ENCODE measurements around the gene PLEKHF1. TPM values are rescaled to one million over a fixed set of nuclear protein-coding genes. Genes with fewer than 3 reads are reported as not detected.

PLEKHF1 gene
- total RNA-seq, 4 donors from 2014 or later, result 8.6 to 38.8 (median 14.2) TPM

GRCh38 chr19:29673451-29674371 lies 8.4 kb downstream of the PLEKHF1 start:
- DNase-seq, result no peak
- Histone ChIP-seq H3K27me3 (no peaks in the 10 kb centered on the region), H3K4me1 (peaks cover 3 to 15% (median 7%) of the 10 kb centered on the region in 4 donors)

GRCh38 chr19:29674374-29675119 lies 9.3 kb downstream of the PLEKHF1 start:
- Histone ChIP-seq H3K27me3 (no peaks in the 10 kb centered on the region), H3K27ac (no peak overlapping the region), H3K4me1 (peaks cover 0 to 22% (median 11%) of the 10 kb centered on the region in 4 donors), H3K9me3 (no peaks in the 10 kb centered on the region), H3K4me3 (no peak overlapping the region), H3K36me3 (peaks cover 0 to 9% (median 0%) of the 10 kb centered on the region in 4 donors)
- intact Hi-C loops (cut with DNase I; ENCODE audit: low total_unique reads) (no loop called here), in situ Hi-C loops (cut with MboI; ENCODE audit: low pct_ligation_motif_present in 1 of 4, low pct_unique_long_range_greater_than_20kb in 1 of 4, low sequenced_read_pairs in 3 of 4) (no loop called here)
- no peak for DNase-seq
- 96% methylated on average over 34 of the region's 34 CpGs; no CpG with 5 or more reads in 1 of the 2 donors for WGBS, 2 donors (ENCODE audit: low coverage in 1 of 2)
- TF ChIP-seq POLR2AphosphoS5 (IDR thresholded peaks at IDR 0.05), result no peak
- no peak for TF ChIP-seq POLR2A (IDR thresholded peaks at IDR 0.05)
- TF ChIP-seq, protein P1, sequence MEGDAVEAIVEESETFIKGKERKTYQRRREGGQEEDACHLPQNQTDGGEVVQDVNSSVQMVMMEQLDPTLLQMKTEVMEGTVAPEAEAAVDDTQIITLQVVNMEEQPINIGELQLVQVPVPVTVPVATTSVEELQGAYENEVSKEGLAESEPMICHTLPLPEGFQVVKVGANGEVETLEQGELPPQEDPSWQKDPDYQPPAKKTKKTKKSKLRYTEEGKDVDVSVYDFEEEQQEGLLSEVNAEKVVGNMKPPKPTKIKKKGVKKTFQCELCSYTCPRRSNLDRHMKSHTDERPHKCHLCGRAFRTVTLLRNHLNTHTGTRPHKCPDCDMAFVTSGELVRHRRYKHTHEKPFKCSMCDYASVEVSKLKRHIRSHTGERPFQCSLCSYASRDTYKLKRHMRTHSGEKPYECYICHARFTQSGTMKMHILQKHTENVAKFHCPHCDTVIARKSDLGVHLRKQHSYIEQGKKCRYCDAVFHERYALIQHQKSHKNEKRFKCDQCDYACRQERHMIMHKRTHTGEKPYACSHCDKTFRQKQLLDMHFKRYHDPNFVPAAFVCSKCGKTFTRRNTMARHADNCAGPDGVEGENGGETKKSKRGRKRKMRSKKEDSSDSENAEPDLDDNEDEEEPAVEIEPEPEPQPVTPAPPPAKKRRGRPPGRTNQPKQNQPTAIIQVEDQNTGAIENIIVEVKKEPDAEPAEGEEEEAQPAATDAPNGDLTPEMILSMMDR (IDR thresholded peaks at IDR 0.05), result no peak
- no peak for TF ChIP-seq EP300 (IDR thresholded peaks at IDR 0.05; ENCODE audit: low read depth)

More at GRCh38 chr19:29673451-29674371, 8.4 kb downstream of the PLEKHF1 start:
- in situ Hi-C loops (cut with MboI; ENCODE audit: low pct_ligation_motif_present in 1 of 4, low pct_unique_long_range_greater_than_20kb in 1 of 4, low sequenced_read_pairs in 3 of 4), result no loop called here
- peak overlapping the region; percentile 37 to 58 (median 46) for H3K27ac ChIP-seq
- 85 to 94% methylated on average over 4 to 56 of the region's 57 CpGs for WGBS, 2 donors (ENCODE audit: low coverage in 1 of 2)
- no peaks in the 10 kb centered on the region for H3K9me3 ChIP-seq
- intact Hi-C loops (cut with DNase I; ENCODE audit: low total_unique reads), result no loop called here
- peaks cover 0 to 9% (median 0%) of the 10 kb centered on the region in 4 donors for H3K36me3 ChIP-seq
- TF ChIP-seq, protein P1 (IDR thresholded peaks at IDR 0.05), result no peak
- TF ChIP-seq POLR2AphosphoS5 (IDR thresholded peaks at IDR 0.05) (no peak), EP300 (IDR thresholded peaks at IDR 0.05; ENCODE audit: low read depth) (no peak), POLR2A (IDR thresholded peaks at IDR 0.05) (no peak)
- H3K4me3 ChIP-seq, result no peak overlapping the region

- DNase-seq, result no peak
- H3K36me3 ChIP-seq, result peaks cover 0 to 9% (median 0%) of the 10 kb centered on the region in 4 donors
- no peaks in the 10 kb centered on the region for H3K9me3 ChIP-seq
- in situ Hi-C loops (cut with MboI; ENCODE audit: low pct_ligation_motif_present in 1 of 4, low pct_unique_long_range_greater_than_20kb in 1 of 4, low sequenced_read_pairs in 3 of 4) (no loop called here), intact Hi-C loops (cut with DNase I; ENCODE audit: low total_unique reads) (no loop called here)
- H3K4me3 ChIP-seq, result no peak overlapping the region
- 95% methylated on average over 9 of the region's 10 CpGs; no CpG with 5 or more reads in 1 of the 2 donors for WGBS, 2 donors (ENCODE audit: low coverage in 1 of 2)
- H3K4me1 ChIP-seq, result peaks cover 0 to 27% (median 14%) of the 10 kb centered on the region in 4 donors
- H3K27me3 ChIP-seq, result no peaks in the 10 kb centered on the region
- no peak overlapping the region for H3K27ac ChIP-seq
- TF ChIP-seq, protein P1 (IDR thresholded peaks at IDR 0.05), result no peak
- no peak for TF ChIP-seq POLR2AphosphoS5 (IDR thresholded peaks at IDR 0.05)
Measured at GRCh38 chr19:29675120-29675649, 9.9 kb downstream of the PLEKHF1 start.
